ENCODE measurements around the gene AKAP17A.

- TF ChIP-seq POLR2A (IDR thresholded peaks at IDR 0.05), result no peak
- no peak for TF ChIP-seq CTCF (IDR thresholded peaks at IDR 0.05)
- TF ChIP-seq POLR2AphosphoS5 (IDR thresholded peaks at IDR 0.05; ENCODE audit: insufficient read depth in 1 of 2, low read depth in 1 of 2), result no peak
Observed at GRCh38 chrX:1602299-1602698, 10.9 kb downstream of the AKAP17A start.

All from vagina (tissue), 2 donors.